Transverse colon (tissue), 4 donors: ENCODE measurements around the gene DTYMK. TPM values are rescaled to one million over a fixed set of nuclear protein-coding genes. Genes with fewer than 3 reads are reported as not detected.
"Not testable (repeated sequence)": the region's sequence is repeated elsewhere in the genome, so short reads cannot be mapped to it uniquely, and the experiment has no call there.

Source experiments
- DNase-seq: peaks from one replicate; pipeline ENCODE4 v3.0.0-alpha.2; 2019
- H3K27ac ChIP-seq, 4 donors: fragments of 200-600 bp; sonication (generic); 2 replicates each; pipeline ENCODE4 v1.5.1; 2016 to 2018; ENCODE audit warnings: inconsistent platforms in 4 of 4
- H3K27me3 ChIP-seq: fragments of 200-600 bp; sonication (generic); 2 replicates; pipeline ENCODE4 v1.5.1; 2017; ENCODE audit warnings: inconsistent platforms
- H3K36me3 ChIP-seq, 4 donors: fragments of 200-600 bp; sonication (generic); 2 replicates each; pipeline ENCODE4 v1.5.1; 2017 to 2019; ENCODE audit warnings: inconsistent platforms in 4 of 4
- H3K4me1 ChIP-seq, 4 donors: fragments of 200-600 bp; sonication (generic); 2 replicates each; pipeline ENCODE4 v1.5.1; 2017 to 2020; ENCODE audit warnings: inconsistent platforms in 4 of 4
- H3K4me3 ChIP-seq, 4 donors: fragments of 200-600 bp; sonication (generic); 1 replicate in 1 of 4; 2 replicates in 3 of 4; pipeline versions ENCODE4 v1.5.1 to v1.6.1; 2017 to 2019; ENCODE audit warnings: inconsistent platforms in 4 of 4
- H3K9me3 ChIP-seq, 2 donors: fragments of 200-600 bp; sonication (generic); 2 replicates each; pipeline ENCODE4 v1.5.1; 2017 to 2019; ENCODE audit warnings: inconsistent platforms in 2 of 2
- CTCF ChIP-seq, 5 experiments: fragments of 200-600 bp in 3 of 5; fragments of 450-650 bp in 2 of 5; sonication (generic) in 3 of 5; IDR thresholded peaks; 1 replicate in 2 of 5; 2 replicates in 3 of 5; pipeline ENCODE4 v1.5.1; 2016 to 2017; ENCODE audit warnings: antibody characterized with exemption in 5 of 5, inconsistent platforms in 3 of 5, mild to moderate bottlenecking in 2 of 5, moderate library complexity in 1 of 5
- EP300 ChIP-seq: sonication (generic); formaldehyde crosslinking; IDR thresholded peaks from one replicate; pipeline ENCODE4 v1.6.1; 2017; ENCODE audit warnings: antibody characterized with exemption, low read depth
- POLR2A ChIP-seq: fragments of 450-650 bp; IDR thresholded peaks from one replicate; pipeline ENCODE4 v1.6.1; 2016; ENCODE audit warnings: antibody characterized with exemption, mild to moderate bottlenecking, moderate library complexity
- POLR2AphosphoS5 ChIP-seq, 3 donors: sonication (generic); formaldehyde crosslinking; IDR thresholded peaks; one replicate each; pipeline ENCODE4 v1.6.1; 2016; ENCODE audit warnings: antibody characterized with exemption in 3 of 3
- WGBS, 2 donors: methylation state at CpG; one replicate each; pipeline ENCODE4 v1.1.5; 2018; ENCODE audit warnings: low coverage in 1 of 2; 5-methylcytosine and 5-hydroxymethylcytosine counted together
- in situ Hi-C, 4 donors: fragments of 200-750 bp; cut with MboI; loops; one replicate each; pipeline versions ENCODE4 v1.15.0 to v1.15.1; 2017; ENCODE audit warnings: low sequenced_read_pairs in 3 of 4, low pct_ligation_motif_present in 1 of 4, low pct_unique_long_range_greater_than_20kb in 1 of 4
- intact Hi-C: fragments of 100-400 bp; cut with DNase I; formaldehyde crosslinking; loops from one replicate; pipeline ENCODE4 v1.15.1; 2023; ENCODE audit warnings: low total_unique reads
- total RNA-seq, 4 donors: library from RNA; depleted of rRNA; stranded (reverse); fragments of >200 nt; gene quantifications; one replicate each; pipeline ENCODE4 v1.1.0, GENCODE V29; 2016

DTYMK gene
- total RNA-seq, 4 donors from 2014 or later, result 3.4 to 27.9 (median 11.4) TPM

GRCh38 chr2:241733391-241734207 is 47.0 kb upstream of the DTYMK start:
- WGBS, 2 donors, result 53 to 83% methylated on average over 2 to 23 of the region's 23 CpGs
- DNase-seq, result no peak
- Histone ChIP-seq H3K36me3 (no peaks in the 10 kb centered on the region), H3K9me3 (no peaks in the 10 kb centered on the region), H3K27ac (peak overlapping the region; percentile 94 to 97 (median 96)), H3K4me1 (peaks cover 3 to 15% (median 13%) of the 10 kb centered on the region in 4 donors), H3K27me3 (no peaks in the 10 kb centered on the region), H3K4me3 (peak overlapping the region; percentile 33 to 91 (median 75))
- intact Hi-C loops (no loop called here), in situ Hi-C loops (no loop called here)
- TF ChIP-seq EP300, result no peak
- TF ChIP-seq POLR2AphosphoS5 (IDR thresholded peaks at IDR 0.05), result no peak
- TF ChIP-seq POLR2A, result no peak
- no peak for TF ChIP-seq CTCF (IDR thresholded peaks at IDR 0.05)

DNA sequence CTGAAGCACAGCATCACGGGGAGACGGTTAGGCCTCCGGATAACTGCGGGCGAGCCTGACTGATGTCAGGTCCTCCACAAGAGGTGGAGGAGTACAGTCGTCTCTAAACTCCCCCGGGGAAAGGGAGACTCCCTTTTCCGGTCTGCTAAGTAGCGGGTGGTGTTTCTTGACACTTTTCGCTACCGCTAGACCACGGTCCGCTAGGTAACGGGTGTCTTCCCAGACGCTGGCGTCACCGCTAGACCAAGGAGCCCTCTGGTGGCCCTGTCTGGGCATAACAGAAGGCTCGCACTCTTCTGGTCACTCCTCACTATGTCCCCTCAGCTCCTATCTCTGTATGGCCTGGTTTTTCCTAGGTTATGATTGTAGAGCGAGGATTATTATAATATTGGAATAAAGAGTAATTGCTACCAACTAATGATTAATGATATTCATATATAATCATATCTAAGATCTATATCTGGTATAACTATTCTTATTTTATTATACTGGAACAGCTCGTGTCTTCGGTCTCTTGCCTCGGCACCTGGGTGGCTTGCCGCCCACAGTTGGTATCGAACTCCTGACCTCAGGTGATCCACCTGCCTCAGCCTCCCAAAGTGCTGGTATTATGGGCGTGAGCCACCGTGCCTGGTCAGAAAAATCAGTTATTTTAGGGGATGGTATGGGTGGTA is 46.0 kb upstream of the DTYMK start:
- DNase-seq, result peak; percentile 75
- H3K27me3 ChIP-seq, H3K27ac ChIP-seq, in situ Hi-C loops, intact Hi-C loops, H3K36me3 ChIP-seq, H3K9me3 ChIP-seq: not testable (repeated sequence)
- 42 to 67% methylated on average over 9 to 26 of the region's 26 CpGs for WGBS, 2 donors
- H3K4me1 ChIP-seq, result peaks cover 3 to 15% (median 13%) of the 10 kb centered on the region in 4 donors
- TF ChIP-seq CTCF (IDR thresholded peaks at IDR 0.05), result peak; percentile 49 to 71 (median 57)
- H3K4me3 ChIP-seq, result peak overlapping the region in 1 of 4 donors; percentile 21

GRCh38 chr2:241730671-241731293 is 44.2 kb upstream of the DTYMK start:
- in situ Hi-C loops, result no loop called here
- H3K36me3 ChIP-seq, result no peaks in the 10 kb centered on the region
- DNase-seq, result no peak
- H3K27me3 ChIP-seq, result no peaks in the 10 kb centered on the region
- H3K9me3 ChIP-seq, result no peaks in the 10 kb centered on the region
- intact Hi-C loops, result loop anchor here (2.0 kb wide), 1 partner anchor 880 kb away; no protein-coding TSS in a partner anchor
- TF ChIP-seq EP300 (no peak), CTCF (IDR thresholded peaks at IDR 0.05) (no peak), POLR2AphosphoS5 (IDR thresholded peaks at IDR 0.05) (no peak), POLR2A (no peak)
- H3K4me1 ChIP-seq, result peaks cover 3 to 10% (median 9%) of the 10 kb centered on the region in 4 donors
- H3K4me3 ChIP-seq, result no peak overlapping the region
- 59 to 84% methylated on average over 4 to 12 of the region's 12 CpGs for WGBS, 2 donors
- H3K27ac ChIP-seq, result no peak overlapping the region

- in situ Hi-C loops (no loop called here), intact Hi-C loops (loop anchor here (2.0 kb wide), 1 partner anchor 879 kb away; no protein-coding TSS in a partner anchor)
- Histone ChIP-seq H3K4me3 (no peak overlapping the region), H3K36me3 (no peaks in the 10 kb centered on the region), H3K27ac (no peak overlapping the region), H3K9me3 (no peaks in the 10 kb centered on the region), H3K4me1 (peaks cover 3 to 6% (median 5%) of the 10 kb centered on the region in 4 donors), H3K27me3 (no peaks in the 10 kb centered on the region)
- no peak for DNase-seq
- 85 to 87% methylated on average over 3 to 6 of the region's 6 CpGs for WGBS, 2 donors
- TF ChIP-seq POLR2AphosphoS5 (IDR thresholded peaks at IDR 0.05), result no peak
- no peak for TF ChIP-seq POLR2A
- TF ChIP-seq EP300, result no peak
- TF ChIP-seq CTCF (IDR thresholded peaks at IDR 0.05), result no peak
Observed at GRCh38 chr2:241729868-241730267, 43.3 kb upstream of the DTYMK start.
